Left lung (tissue), 10 donors: ENCODE measurements around the gene BCAP31. TPM values are rescaled to one million over a fixed set of nuclear protein-coding genes. Genes with fewer than 3 reads are reported as not detected.

Experiments used
- ATAC-seq: fragments of 200-7000 bp; cut with Tn5 transposase; one replicate; pipeline ENCODE4 v1.9.1; 2020; ENCODE audit warnings: moderate library complexity
- DNase-seq, 4 donors: peaks; one replicate each; pipeline ENCODE4 v3.0.0-alpha.2; 2013 to 2020
- H3K27ac ChIP-seq, 2 donors: fragments of 200-600 bp; sonication (generic) in 1 of 2; one replicate each; pipeline versions ENCODE4 v1.5.0 to v1.8.0; 2020 to 2021
- H3K27me3 ChIP-seq, 2 donors: fragments of 200-600 bp; sonication (generic) in 1 of 2; one replicate each; pipeline versions ENCODE4 v1.5.0 to v1.8.0; 2020 to 2021
- H3K36me3 ChIP-seq, 2 donors: fragments of 200-600 bp; sonication (generic) in 1 of 2; one replicate each; pipeline versions ENCODE4 v1.5.0 to v1.8.0; 2020 to 2021
- H3K4me1 ChIP-seq, 2 donors: fragments of 200-600 bp; one replicate each; pipeline ENCODE4 v1.8.0; 2021
- H3K4me3 ChIP-seq, 2 donors: fragments of 200-600 bp; sonication (generic) in 1 of 2; one replicate each; pipeline versions ENCODE4 v1.5.0 to v1.8.0; 2020 to 2021; ENCODE audit warnings: mild to moderate bottlenecking in 1 of 2
- H3K9me3 ChIP-seq, 2 donors: fragments of 200-600 bp; sonication (generic) in 1 of 2; one replicate each; pipeline versions ENCODE4 v1.5.0 to v1.8.0; 2020 to 2021
- CTCF ChIP-seq, 2 donors: fragments of 200-600 bp; sonication (generic) in 1 of 2; IDR thresholded peaks; one replicate each; pipeline versions ENCODE4 v1.5.0 to v1.8.0; 2021; ENCODE audit warnings: antibody characterized with exemption in 2 of 2
- intact Hi-C, 2 donors: fragments of 100-400 bp; cut with DNase I; formaldehyde crosslinking; loops; one replicate each; pipeline versions ENCODE4 v1.11.2 to v1.14.2; 2022
- polyA plus RNA-seq, 6 donors: library from polyadenylated mRNA; unstranded; fragments of 120-200 nt; gene quantifications; one replicate each; pipeline ENCODE4 v1.2.1, GENCODE V29; 2013; ENCODE audit not compliant: insufficient read length in 6 of 6
- total RNA-seq, 2 donors: library from RNA; stranded (reverse); fragmentation: NEBNext Ultra II Directional; extraction: Animal tissue kit (Norgen Biotek cat#: 25700); gene quantifications; one replicate each; pipeline ENCODE4 v1.2.1, GENCODE V29; 2021
- donor health status: DM: no; HTN: yes; CAD: no.
- donor health status: DM: no; HTN: no; CAD: no.

The BCAP31 gene
- total and polyA plus RNA-seq, 8 donors: 126 to 243 (median 138) TPM

DNA sequence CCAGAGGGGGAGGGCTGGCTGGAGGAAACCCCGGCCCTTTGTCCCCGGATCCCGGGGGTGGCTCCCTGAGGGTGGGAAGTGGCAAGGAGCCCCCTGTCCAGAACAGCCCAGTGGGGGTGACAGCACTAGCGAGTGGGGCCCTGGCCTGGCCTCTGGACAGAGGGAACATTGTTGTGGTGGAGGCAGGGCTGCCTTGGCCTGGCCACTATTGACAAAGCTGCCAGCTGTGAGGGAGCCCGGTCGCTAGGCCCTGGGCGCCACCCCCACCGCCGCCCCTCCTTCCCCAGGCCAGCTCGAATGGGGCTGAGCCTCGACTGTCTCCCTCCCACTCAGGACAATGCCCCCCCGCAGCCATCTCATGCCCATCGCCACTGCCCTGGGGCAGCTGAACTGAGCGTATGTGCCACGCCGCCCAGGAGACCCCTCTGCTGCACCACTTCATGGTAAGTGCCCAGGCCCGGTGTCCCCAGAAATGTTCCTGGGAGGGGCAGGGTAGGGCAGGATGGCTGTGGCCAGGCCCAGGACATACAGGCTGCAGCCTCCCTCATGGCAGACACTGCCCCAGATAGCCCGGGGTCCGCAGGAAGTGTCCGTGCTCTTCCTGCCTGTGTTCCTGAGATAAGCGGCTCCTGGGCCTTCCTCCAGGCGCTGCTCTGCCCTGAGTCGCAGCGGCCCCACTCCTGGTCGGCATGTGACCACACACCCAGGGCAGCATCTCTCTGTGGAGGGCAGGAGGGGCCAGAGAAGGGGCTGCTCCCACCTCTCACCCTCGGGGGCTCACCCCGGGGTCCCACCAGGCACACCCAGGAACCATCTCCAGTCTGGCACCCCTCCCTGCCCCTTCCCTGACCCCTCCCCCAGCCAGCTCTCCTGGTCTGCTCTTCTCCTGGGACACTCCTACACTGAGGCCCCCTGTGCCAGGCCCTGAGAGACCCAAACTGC is 41.2 kb upstream of the BCAP31 start:
- no peak for TF ChIP-seq CTCF (IDR thresholded peaks at IDR 0.05)
- H3K4me3 ChIP-seq: no peak overlapping the region
- intact Hi-C loops: loop anchor here in 1 of 2 donors (10.0 kb wide), 1 partner anchor 179 kb away; the partner anchor contains the start of gene RENBP
- DNase-seq: peak in 1 of 4 donors; percentile 44
- H3K4me1 ChIP-seq: peaks cover 0 to 5% of the 10 kb centered on the region in 2 donors
- H3K27ac ChIP-seq: no peak overlapping the region
- no peaks in the 10 kb centered on the region for H3K9me3 ChIP-seq
- peak; percentile 4 for ATAC-seq
- H3K36me3 ChIP-seq: no peaks in the 10 kb centered on the region
- no peaks in the 10 kb centered on the region for H3K27me3 ChIP-seq

DNA sequence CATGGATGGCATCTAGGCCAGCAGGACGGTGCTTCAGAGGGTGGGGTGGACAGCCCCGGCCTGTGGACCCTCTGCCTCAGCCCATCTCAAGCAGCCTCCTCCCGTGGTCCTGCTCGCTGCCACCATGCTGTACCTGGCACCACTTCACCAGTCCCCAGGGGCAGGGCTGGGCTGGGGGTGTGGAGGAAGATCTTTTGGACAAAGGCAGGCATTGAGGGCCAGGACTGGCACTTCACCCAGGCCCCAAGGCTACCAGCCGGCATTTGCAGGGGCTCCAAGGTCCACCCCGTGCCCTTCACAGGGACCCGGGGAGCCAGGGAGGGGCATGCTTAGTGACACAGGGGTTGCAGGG is 40.6 kb upstream of the BCAP31 start:
- Histone ChIP-seq H3K27ac (no peak overlapping the region), H3K4me3 (no peak overlapping the region)

GRCh38 chrX:153763989-153764755 is 40.0 kb upstream of the BCAP31 start, which contains the start of gene PLXNB3:
Gene PLXNB3 (plus strand): TSS chrX:153764249. CDS start chrX:153765536, 1,287 bp downstream.
- peak; percentile 66 to 74 for TF ChIP-seq CTCF (IDR thresholded peaks at IDR 0.05)
- no peaks in the 10 kb centered on the region for H3K36me3 ChIP-seq
- ATAC-seq: peak; percentile 93
- H3K27me3 ChIP-seq: no peaks in the 10 kb centered on the region
- peak in 3 of 4 donors; percentile 65 to 93 (median 77) for DNase-seq
- intact Hi-C loops: loop anchor here in 1 of 2 donors (10.0 kb wide), 1 partner anchor 181 kb away; the partner anchor contains the start of gene RENBP
- peaks cover 0 to 5% of the 10 kb centered on the region in 2 donors for H3K4me1 ChIP-seq
- H3K4me3 ChIP-seq: no peak within 1 kb of the TSS
- no peaks in the 10 kb centered on the region for H3K9me3 ChIP-seq
- H3K27ac ChIP-seq: no peak within 1 kb of the TSS

More for the DNA sequence above, 40.6 kb upstream of the BCAP31 start:
- ATAC-seq (no peak), DNase-seq (peak in 1 of 4 donors; percentile 37)
- Histone ChIP-seq H3K27me3 (no peaks in the 10 kb centered on the region), H3K4me1 (peaks cover 0 to 5% of the 10 kb centered on the region in 2 donors), H3K9me3 (no peaks in the 10 kb centered on the region), H3K36me3 (no peaks in the 10 kb centered on the region)
- intact Hi-C loops: loop anchor here in 1 of 2 donors (10.0 kb wide), 1 partner anchor 180 kb away; the partner anchor contains the start of gene RENBP
- no peak for TF ChIP-seq CTCF (IDR thresholded peaks at IDR 0.05)

DNA sequence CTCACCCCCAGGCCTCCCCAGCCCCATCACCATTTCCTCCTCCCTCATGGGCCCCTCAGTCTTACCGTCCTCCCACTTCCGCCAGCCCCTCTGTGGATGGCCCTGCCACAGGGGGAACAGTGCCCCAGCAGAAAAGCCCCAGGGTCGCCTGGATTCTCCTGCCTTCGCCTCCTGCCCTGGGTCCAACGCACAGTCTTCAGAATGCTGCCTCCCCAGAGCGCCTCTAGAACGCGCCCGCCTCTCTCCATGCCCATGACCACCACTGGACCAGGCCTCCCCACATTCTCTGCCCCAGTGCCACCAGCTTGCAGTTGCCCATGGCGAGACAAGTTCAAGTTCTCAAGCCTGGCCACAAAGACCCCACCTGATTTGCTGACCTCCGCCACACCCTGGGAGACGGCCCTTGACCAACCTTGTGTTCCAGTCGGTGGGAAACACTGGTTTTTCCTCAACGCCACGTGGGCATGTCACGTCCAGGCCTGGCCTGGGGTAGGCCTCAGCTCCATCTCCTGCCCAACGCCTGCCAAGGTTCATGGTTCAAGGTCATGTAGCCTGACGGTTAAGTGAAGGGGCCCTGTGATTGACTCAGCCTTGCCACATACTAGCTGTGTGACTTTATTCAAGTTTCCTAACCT is 39.2 kb upstream of the BCAP31 start:
- no peak for ATAC-seq
- Histone ChIP-seq H3K4me1 (peaks cover 0 to 5% of the 10 kb centered on the region in 2 donors), H3K27me3 (no peaks in the 10 kb centered on the region), H3K4me3 (no peak overlapping the region), H3K9me3 (no peaks in the 10 kb centered on the region), H3K27ac (no peak overlapping the region), H3K36me3 (no peaks in the 10 kb centered on the region)
- DNase-seq: no peak
- TF ChIP-seq CTCF (IDR thresholded peaks at IDR 0.05): no peak
- intact Hi-C loops: loop anchor here in 1 of 2 donors (10.0 kb wide), 1 partner anchor 181 kb away; the partner anchor contains the start of gene RENBP
